Measurements from ENCODE around the gene C2CD2L. TPM values are rescaled to one million over a fixed set of nuclear protein-coding genes. Genes with fewer than 3 reads are reported as not detected.

C2CD2L gene
- total RNA-seq, 1 experiment from 2014 or later: 9.3 TPM

- ChIA-PET POLR2A (ENCODE audit: unreplicated experiment) (interaction anchor here (0.6 kb wide), 1 partner anchor 14 kb away, joined by 3 read pairs; no protein-coding TSS in a partner anchor), CTCF (no interaction called here)
- no peak overlapping the region for H2AFZ ChIP-seq
- no peaks in the 10 kb centered on the region for H4K20me1 ChIP-seq (ENCODE audit: insufficient read depth)
- peaks cover 11% of the 10 kb centered on the region for H3F3A ChIP-seq (ENCODE audit: insufficient read depth, low read depth)
- intact Hi-C loops (cut with micrococcal nuclease; ENCODE audit: unreplicated experiment): no loop called here
- H3K4me3 ChIP-seq: no peak overlapping the region
- H3K36me3 ChIP-seq (ENCODE audit: low read depth): peaks cover 9% of the 10 kb centered on the region; the same call in 1 of the 2 replicates
- no peaks in the 10 kb centered on the region for H3K9me2 ChIP-seq (ENCODE audit: insufficient read depth)
- no peak overlapping the region for H3K4me2 ChIP-seq
- H3K4me1 ChIP-seq (replicated peaks; ENCODE audit: insufficient read depth): peaks cover 25% of the 10 kb centered on the region
- no peaks in the 10 kb centered on the region for H3K9me3 ChIP-seq (ENCODE audit: insufficient read depth, low read depth)
- TF ChIP-seq CTCF (conservative IDR thresholded peaks at IDR 0.05): no peak
- no peak for TF ChIP-seq EZH2 (IDR thresholded peaks at IDR 0.05; ENCODE audit: low read depth)
- no peaks in the 10 kb centered on the region for H3K27me3 ChIP-seq (ENCODE audit: insufficient read depth, low read depth)
- H3K79me2 ChIP-seq (ENCODE audit: low read depth): peaks cover 16% of the 10 kb centered on the region
- BruUV-seq (replicated peaks): no TSS peak
- H3K27ac ChIP-seq: no peak overlapping the region
- peak in 1 of 2 experiments; percentile 30 for DNase-seq
Measured at GRCh38 chr11:119109843-119110242, 2.7 kb downstream of the C2CD2L start.

GRCh38 chr11:119110439-119110838 lies 3.3 kb downstream of the C2CD2L start:
- Histone ChIP-seq H3K79me2 (ENCODE audit: low read depth) (peaks cover 16% of the 10 kb centered on the region), H3K9me2 (ENCODE audit: insufficient read depth) (no peaks in the 10 kb centered on the region), H3K4me2 (no peak overlapping the region), H3K4me1 (replicated peaks; ENCODE audit: insufficient read depth) (peaks cover 25% of the 10 kb centered on the region), H3F3A (ENCODE audit: insufficient read depth, low read depth) (peaks cover 11% of the 10 kb centered on the region), H3K27me3 (ENCODE audit: insufficient read depth, low read depth) (no peaks in the 10 kb centered on the region), H2AFZ (no peak overlapping the region), H3K27ac (no peak overlapping the region), H3K4me3 (no peak overlapping the region), H4K20me1 (ENCODE audit: insufficient read depth) (no peaks in the 10 kb centered on the region), H3K9me3 (ENCODE audit: insufficient read depth, low read depth) (no peaks in the 10 kb centered on the region), H3K36me3 (ENCODE audit: low read depth) (peaks cover 9% of the 10 kb centered on the region; the same call in 1 of the 2 replicates)
- CTCF ChIA-PET: no interaction called here
- DNase-seq: no peak
- POLR2A ChIA-PET (ENCODE audit: unreplicated experiment): no interaction called here
- intact Hi-C loops (cut with micrococcal nuclease; ENCODE audit: unreplicated experiment): no loop called here
- TF ChIP-seq CTCF (conservative IDR thresholded peaks at IDR 0.05): no peak
- TF ChIP-seq EZH2 (IDR thresholded peaks at IDR 0.05; ENCODE audit: low read depth): no peak
- no TSS peak for BruUV-seq (replicated peaks)

GRCh38 chr11:119111361-119111925 lies 4.3 kb downstream of the C2CD2L start:
- ChIA-PET POLR2A (ENCODE audit: unreplicated experiment) (interaction anchor here (0.6 kb wide), 1 partner anchor 396 kb away, joined by 3 read pairs; no protein-coding TSS in a partner anchor), CTCF (interaction anchor here (0.6 kb wide), 1 partner anchor 1177 kb away, joined by 4 read pairs; no protein-coding TSS in a partner anchor)
- Histone ChIP-seq H3K9me3 (ENCODE audit: insufficient read depth, low read depth) (no peaks in the 10 kb centered on the region), H3K9me2 (ENCODE audit: insufficient read depth) (no peaks in the 10 kb centered on the region), H3K4me2 (no peak overlapping the region), H3K36me3 (ENCODE audit: low read depth) (peaks cover 9% of the 10 kb centered on the region; the same call in 1 of the 2 replicates), H3K4me3 (no peak overlapping the region), H3K4me1 (replicated peaks; ENCODE audit: insufficient read depth) (peaks cover 18% of the 10 kb centered on the region), H2AFZ (no peak overlapping the region), H3K27ac (no peak overlapping the region), H4K20me1 (ENCODE audit: insufficient read depth) (no peaks in the 10 kb centered on the region), H3K79me2 (ENCODE audit: low read depth) (peaks cover 16% of the 10 kb centered on the region), H3K27me3 (ENCODE audit: insufficient read depth, low read depth) (no peaks in the 10 kb centered on the region), H3F3A (ENCODE audit: insufficient read depth, low read depth) (peaks cover 11% of the 10 kb centered on the region)
- intact Hi-C loops (cut with micrococcal nuclease; ENCODE audit: unreplicated experiment): no loop called here
- no TSS peak for BruUV-seq (replicated peaks)
- TF ChIP-seq EZH2 (IDR thresholded peaks at IDR 0.05; ENCODE audit: low read depth): no peak
- no peak for TF ChIP-seq CTCF (conservative IDR thresholded peaks at IDR 0.05)
- no peak for DNase-seq

All from PC-9 (cell line).